ENCODE results near the gene JAZF1.

The JAZF1 gene

GRCh38 chr7:27846388-27846787 is 334.2 kb downstream of the JAZF1 start:
- FAIRE-seq = no peak
- TF ChIP-seq, protein P1, sequence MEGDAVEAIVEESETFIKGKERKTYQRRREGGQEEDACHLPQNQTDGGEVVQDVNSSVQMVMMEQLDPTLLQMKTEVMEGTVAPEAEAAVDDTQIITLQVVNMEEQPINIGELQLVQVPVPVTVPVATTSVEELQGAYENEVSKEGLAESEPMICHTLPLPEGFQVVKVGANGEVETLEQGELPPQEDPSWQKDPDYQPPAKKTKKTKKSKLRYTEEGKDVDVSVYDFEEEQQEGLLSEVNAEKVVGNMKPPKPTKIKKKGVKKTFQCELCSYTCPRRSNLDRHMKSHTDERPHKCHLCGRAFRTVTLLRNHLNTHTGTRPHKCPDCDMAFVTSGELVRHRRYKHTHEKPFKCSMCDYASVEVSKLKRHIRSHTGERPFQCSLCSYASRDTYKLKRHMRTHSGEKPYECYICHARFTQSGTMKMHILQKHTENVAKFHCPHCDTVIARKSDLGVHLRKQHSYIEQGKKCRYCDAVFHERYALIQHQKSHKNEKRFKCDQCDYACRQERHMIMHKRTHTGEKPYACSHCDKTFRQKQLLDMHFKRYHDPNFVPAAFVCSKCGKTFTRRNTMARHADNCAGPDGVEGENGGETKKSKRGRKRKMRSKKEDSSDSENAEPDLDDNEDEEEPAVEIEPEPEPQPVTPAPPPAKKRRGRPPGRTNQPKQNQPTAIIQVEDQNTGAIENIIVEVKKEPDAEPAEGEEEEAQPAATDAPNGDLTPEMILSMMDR (IDR thresholded peaks at IDR 0.05; ENCODE audit: insufficient read depth, missing control alignments) = no peak

GRCh38 chr7:27843584-27844305 is 336.9 kb downstream of the JAZF1 start:
- FAIRE-seq = no peak
- no peak for DNase-seq (ENCODE audit: insufficient read length, low spot score)
- TF ChIP-seq, protein P1 (IDR thresholded peaks at IDR 0.05; ENCODE audit: insufficient read depth, missing control alignments) = no peak

More at GRCh38 chr7:27846388-27846787, 334.2 kb downstream of the JAZF1 start:
- DNase-seq (ENCODE audit: insufficient read length, low spot score) = no peak

DNA sequence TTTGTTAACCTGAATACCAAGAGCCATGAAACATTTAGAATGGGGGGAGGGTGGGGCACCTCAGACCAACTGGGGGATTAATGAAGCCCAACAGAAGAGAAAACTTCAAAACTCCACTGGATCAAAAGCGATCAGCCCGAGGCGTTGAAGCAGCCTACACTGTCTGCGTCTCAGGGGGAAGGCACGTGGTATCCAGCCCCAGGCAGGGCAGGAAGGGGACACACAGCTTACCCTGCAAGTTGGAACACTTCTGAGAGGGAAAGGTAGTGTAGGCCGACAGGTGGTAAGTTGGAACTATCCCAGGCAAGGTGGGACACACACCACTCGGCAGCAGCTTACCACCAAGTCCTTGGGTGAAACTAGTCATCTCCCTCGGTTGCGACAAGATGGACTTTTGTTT is 337.7 kb downstream of the JAZF1 start:
- TF ChIP-seq, protein P1 (IDR thresholded peaks at IDR 0.05; ENCODE audit: insufficient read depth, missing control alignments) = no peak
- no peak for FAIRE-seq
- no peak for DNase-seq (ENCODE audit: insufficient read length, low spot score)

DNA sequence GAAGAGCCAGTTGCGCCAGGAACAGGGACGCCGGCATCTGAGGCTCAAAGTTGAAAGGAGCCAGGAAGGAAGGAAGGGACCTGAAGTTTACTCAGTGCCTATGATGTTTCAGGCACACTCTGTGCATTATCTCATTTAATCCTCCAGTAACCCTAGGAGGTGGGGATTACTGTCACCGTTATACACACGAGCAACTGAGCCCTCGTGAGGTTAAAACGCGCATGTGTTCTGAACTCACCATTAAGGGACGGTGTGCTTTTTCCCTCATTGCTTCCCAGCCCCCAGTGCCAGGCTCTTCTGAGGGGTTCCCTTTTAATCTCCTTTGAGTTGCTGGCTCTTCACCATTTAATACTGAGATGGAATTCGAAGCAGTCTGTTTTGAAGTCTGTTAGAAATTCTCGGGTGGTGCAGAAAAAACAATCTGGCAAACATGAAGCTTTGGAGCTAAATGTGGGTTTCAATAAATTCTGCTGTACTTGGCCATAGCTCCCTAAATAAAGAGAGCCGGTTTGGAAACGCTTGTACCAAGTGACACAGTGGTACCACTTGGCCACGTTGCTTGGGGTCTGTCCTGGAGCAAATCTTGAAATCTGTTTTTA is 338.4 kb downstream of the JAZF1 start:
- TF ChIP-seq, protein P1 (IDR thresholded peaks at IDR 0.05; ENCODE audit: insufficient read depth, missing control alignments) = peak; percentile 25
- DNase-seq (ENCODE audit: insufficient read length, low spot score) (peak; percentile 70), FAIRE-seq (peak; percentile 90)

DNA sequence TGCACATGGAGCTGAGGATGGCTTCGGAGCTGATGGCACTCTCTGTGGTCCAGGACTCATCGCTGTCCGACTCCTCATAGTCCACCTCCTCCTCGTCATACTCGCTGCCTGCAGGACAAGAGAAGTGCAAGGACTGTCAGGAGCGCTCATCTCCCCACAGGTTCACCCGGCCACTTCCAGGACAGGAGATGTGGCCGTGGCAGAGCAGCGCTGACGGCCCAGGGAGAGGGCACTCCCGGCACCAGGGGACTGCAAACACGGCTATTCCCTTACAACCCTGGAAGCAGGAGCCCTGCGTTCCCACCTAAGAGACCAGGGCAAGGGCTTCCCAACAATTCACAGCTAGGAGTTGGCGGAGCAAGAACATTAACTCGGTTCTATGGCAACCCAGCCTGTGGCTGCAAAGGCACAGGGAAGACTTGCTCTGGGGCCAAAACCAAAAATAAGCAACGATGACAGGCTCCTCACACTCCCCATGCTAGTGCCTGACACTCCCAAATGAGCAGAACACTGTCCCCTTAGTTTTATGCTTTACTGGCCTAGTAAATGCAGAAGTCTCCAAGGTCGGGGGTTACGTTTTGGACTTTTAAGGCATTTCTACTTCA is 339.7 kb downstream of the JAZF1 start:
- TF ChIP-seq, protein P1 (IDR thresholded peaks at IDR 0.05; ENCODE audit: insufficient read depth, missing control alignments) = no peak
- DNase-seq (ENCODE audit: insufficient read length, low spot score) (no peak), FAIRE-seq (no peak)

GRCh38 chr7:27840313-27840712 is 340.3 kb downstream of the JAZF1 start:
- FAIRE-seq = no peak
- TF ChIP-seq, protein P1 (IDR thresholded peaks at IDR 0.05; ENCODE audit: insufficient read depth, missing control alignments) = no peak
- DNase-seq (ENCODE audit: insufficient read length, low spot score) = no peak

DNA sequence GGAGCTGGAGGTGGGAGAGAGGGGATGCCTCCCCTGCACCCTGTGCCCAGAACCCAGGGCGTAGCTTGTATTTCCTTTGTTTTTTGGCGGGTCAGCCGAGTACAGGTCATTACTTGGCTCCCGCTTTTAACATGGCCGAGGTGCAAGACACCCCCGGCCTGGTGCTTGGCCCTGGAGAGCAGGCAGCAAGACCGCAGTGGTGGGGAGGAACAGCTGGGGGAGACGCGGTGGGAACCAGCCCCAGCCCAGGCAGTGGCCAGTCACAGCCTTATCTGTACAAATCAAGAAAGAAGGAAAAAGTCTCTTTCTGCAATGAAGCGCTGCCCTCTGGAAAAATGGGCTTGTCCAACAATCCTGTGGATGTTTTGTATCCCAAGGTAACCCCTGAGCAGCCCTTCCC is 341.5 kb downstream of the JAZF1 start:
- FAIRE-seq (no peak), DNase-seq (ENCODE audit: insufficient read length, low spot score) (no peak)
- TF ChIP-seq, protein P1 (IDR thresholded peaks at IDR 0.05; ENCODE audit: insufficient read depth, missing control alignments) = no peak
